Activated B cell treated with CpG ODN at 0.5 μM for 24 hours (primary cell): ENCODE results near the gene EML6. TPM values are rescaled to one million over a fixed set of nuclear protein-coding genes. Genes with fewer than 3 reads are reported as not detected.

Experiments
- ATAC-seq: fragments of 200-7000 bp; cut with Tn5 transposase; one replicate; pipeline ENCODE4 v1.10.0; 2021; ENCODE audit warnings: low read depth, mild to moderate bottlenecking, moderate library complexity
- CTCF ChIA-PET: fragments of 350-600 bp; sonication (Branson Sonifier 250); formaldehyde crosslinking; loops from one replicate; lab custom pipeline; 2021; ENCODE audit warnings: antibody characterized with exemption; lab: Charles Lee
- POLR2A ChIA-PET: fragments of 350-600 bp; sonication (Branson Sonifier 250); formaldehyde crosslinking; loops from one replicate; lab custom pipeline; 2021; ENCODE audit warnings: antibody characterized with exemption; lab: Charles Lee
- DNase-seq: peaks from one replicate; pipeline ENCODE4 v3.0.0; 2022
- H3K27ac Mint-ChIP-seq: one replicate; pipeline ENCODE4 v1.8.0; 2020; ENCODE audit warnings: mixed read lengths
- H3K27me3 Mint-ChIP-seq: one replicate; pipeline ENCODE4 v1.8.0; 2021; ENCODE audit warnings: mixed read lengths
- H3K36me3 Mint-ChIP-seq: one replicate; pipeline ENCODE4 v1.8.0; 2021; ENCODE audit warnings: low read depth, mixed read lengths
- H3K4me1 Mint-ChIP-seq: one replicate; pipeline ENCODE4 v1.8.0; 2021; ENCODE audit warnings: mixed read lengths
- H3K4me3 Mint-ChIP-seq: one replicate; pipeline ENCODE4 v1.8.0; 2020; ENCODE audit warnings: mild to moderate bottlenecking, mixed read lengths
- H3K9me3 Mint-ChIP-seq: one replicate; pipeline ENCODE4 v1.8.0; 2020; ENCODE audit warnings: mixed read lengths
- intact Hi-C: fragments of 100-400 bp; cut with micrococcal nuclease; formaldehyde crosslinking; loops from one replicate; pipeline ENCODE4 v1.15.1; 2024
- total RNA-seq: library from RNA; stranded (reverse); gene quantifications from 2 replicates; pipeline ENCODE4 v1.2.3, GENCODE V29; 2022
- TF ChIP-seq, protein P1 (sequence below): fragments of 200-600 bp; IDR thresholded peaks from one replicate; pipeline ENCODE4 v1.8.0; 2022; ENCODE audit warnings: antibody characterized with exemption, mild to moderate bottlenecking

Gene EML6
- total RNA-seq, 1 donor from 2014 or later, result 31.5 TPM

DNA sequence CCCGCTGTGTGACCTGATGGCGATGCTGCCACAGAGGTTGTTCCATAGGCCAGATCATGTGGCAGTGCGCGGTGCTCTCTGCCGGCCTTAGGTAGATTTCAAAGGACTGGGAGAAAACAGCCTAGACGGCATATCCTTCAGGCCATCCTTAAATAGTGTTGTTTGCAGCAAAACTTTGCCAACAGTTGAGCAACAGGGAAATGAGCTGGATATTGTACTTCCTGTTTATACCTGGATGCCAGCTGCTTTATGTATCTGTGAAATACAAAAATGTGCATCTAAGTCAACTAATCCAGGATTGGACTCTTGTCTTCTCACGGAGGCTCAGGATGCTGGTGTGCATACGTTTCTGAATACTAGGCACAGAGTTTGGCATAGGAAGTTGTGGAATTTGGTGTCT lies 107.1 kb downstream of the EML6 start:
- DNase-seq, result no peak
- H3K4me1 Mint-ChIP-seq, result no peaks in the 10 kb centered on the region
- no peak for ATAC-seq
- H3K4me3 Mint-ChIP-seq, result no peak overlapping the region
- H3K27me3 Mint-ChIP-seq, result no peaks in the 10 kb centered on the region
- peaks cover 6% of the 10 kb centered on the region for H3K36me3 Mint-ChIP-seq
- ChIA-PET POLR2A (no interaction called here), CTCF (no interaction called here)
- no peaks in the 10 kb centered on the region for H3K9me3 Mint-ChIP-seq
- intact Hi-C loops, result no loop called here
- H3K27ac Mint-ChIP-seq, result no peak overlapping the region
- TF ChIP-seq, protein P1, sequence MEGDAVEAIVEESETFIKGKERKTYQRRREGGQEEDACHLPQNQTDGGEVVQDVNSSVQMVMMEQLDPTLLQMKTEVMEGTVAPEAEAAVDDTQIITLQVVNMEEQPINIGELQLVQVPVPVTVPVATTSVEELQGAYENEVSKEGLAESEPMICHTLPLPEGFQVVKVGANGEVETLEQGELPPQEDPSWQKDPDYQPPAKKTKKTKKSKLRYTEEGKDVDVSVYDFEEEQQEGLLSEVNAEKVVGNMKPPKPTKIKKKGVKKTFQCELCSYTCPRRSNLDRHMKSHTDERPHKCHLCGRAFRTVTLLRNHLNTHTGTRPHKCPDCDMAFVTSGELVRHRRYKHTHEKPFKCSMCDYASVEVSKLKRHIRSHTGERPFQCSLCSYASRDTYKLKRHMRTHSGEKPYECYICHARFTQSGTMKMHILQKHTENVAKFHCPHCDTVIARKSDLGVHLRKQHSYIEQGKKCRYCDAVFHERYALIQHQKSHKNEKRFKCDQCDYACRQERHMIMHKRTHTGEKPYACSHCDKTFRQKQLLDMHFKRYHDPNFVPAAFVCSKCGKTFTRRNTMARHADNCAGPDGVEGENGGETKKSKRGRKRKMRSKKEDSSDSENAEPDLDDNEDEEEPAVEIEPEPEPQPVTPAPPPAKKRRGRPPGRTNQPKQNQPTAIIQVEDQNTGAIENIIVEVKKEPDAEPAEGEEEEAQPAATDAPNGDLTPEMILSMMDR, result no peak

DNA sequence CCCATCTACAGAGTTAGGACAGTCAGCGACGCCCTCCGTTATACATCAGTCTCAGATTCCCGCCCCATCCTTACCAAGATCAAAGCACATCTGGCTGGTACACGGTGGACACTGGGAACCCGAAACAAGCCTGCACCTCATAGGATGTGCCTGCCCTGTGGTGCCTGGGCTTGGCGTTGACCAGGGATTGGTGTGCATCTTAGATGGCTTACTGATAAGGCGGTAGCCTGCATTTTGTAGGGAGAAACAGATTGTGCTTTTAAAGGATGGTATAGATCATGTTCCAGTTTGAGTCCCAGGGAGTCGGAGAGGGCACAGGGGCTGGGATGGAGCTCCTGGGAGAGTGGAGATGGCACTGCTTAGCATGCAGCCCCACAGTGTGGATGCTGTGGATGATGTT lies 108.0 kb downstream of the EML6 start:
- POLR2A ChIA-PET, result no interaction called here
- intact Hi-C loops, result no loop called here
- no peaks in the 10 kb centered on the region for H3K4me1 Mint-ChIP-seq

DNA sequence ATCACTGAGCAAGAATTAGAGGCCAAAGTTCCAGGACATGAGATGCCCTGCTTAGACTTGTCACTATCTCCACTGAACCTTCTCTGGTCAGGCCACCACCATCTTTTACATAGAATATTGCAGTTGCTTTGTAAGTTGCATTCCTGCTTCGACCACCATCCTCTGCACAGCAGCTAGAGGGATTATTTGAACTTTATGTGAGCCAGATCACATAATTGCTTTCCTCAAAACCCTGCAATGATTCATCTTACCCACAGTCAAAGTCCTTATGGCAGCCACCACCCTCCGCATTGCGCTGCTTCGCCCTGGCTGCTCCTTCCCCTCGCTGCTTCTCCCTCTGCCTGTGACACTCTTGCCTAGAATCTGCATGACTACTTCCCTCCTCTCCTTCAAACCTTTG lies 111.3 kb downstream of the EML6 start:
- ATAC-seq (no peak), DNase-seq (no peak)
- intact Hi-C loops, result no loop called here
- Mint-ChIP-seq H3K27me3 (no peaks in the 10 kb centered on the region), H3K27ac (no peak overlapping the region), H3K4me3 (no peak overlapping the region), H3K36me3 (no peaks in the 10 kb centered on the region), H3K4me1 (peaks cover 4% of the 10 kb centered on the region), H3K9me3 (no peaks in the 10 kb centered on the region)
- TF ChIP-seq, protein P1, result no peak
- ChIA-PET POLR2A (no interaction called here), CTCF (no interaction called here)

More for the DNA sequence above, 108.0 kb downstream of the EML6 start:
- DNase-seq (no peak), ATAC-seq (no peak)
- Mint-ChIP-seq H3K36me3 (peaks cover 3% of the 10 kb centered on the region), H3K4me3 (no peak overlapping the region), H3K9me3 (no peaks in the 10 kb centered on the region), H3K27me3 (no peaks in the 10 kb centered on the region), H3K27ac (no peak overlapping the region)
- CTCF ChIA-PET, result no interaction called here
- TF ChIP-seq, protein P1, result no peak

DNA sequence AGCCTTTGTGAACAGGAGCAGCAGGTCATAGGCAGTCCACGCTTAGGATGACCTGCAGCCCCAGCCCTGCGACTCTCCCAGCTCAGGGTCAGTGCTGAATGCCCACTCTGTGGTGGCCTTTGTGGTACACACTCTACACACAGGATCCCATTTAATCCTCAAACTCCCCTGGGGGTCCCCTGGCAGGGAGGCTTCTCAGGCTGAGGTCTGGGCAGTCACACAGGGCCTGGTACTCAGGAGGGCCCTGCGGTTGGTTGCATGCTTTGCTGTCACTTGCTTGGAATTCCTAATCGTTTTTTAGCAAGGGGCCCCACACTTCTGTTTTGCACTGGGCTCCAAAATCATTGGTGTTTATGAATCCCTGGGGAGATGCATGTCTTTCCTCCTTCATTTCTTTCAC lies 113.0 kb downstream of the EML6 start:
- ChIA-PET POLR2A (no interaction called here), CTCF (interaction anchor here (1.1 to 3.5 kb wide), 2 partner anchors 171 to 313 kb away, joined by 3 to 46 read pairs; no protein-coding TSS in a partner anchor)
- Mint-ChIP-seq H3K9me3 (no peaks in the 10 kb centered on the region), H3K27ac (no peak overlapping the region), H3K27me3 (no peaks in the 10 kb centered on the region), H3K4me1 (peaks cover 4% of the 10 kb centered on the region), H3K36me3 (no peaks in the 10 kb centered on the region), H3K4me3 (no peak overlapping the region)
- intact Hi-C loops, result no loop called here
- TF ChIP-seq, protein P1, result no peak
- no peak for DNase-seq
- ATAC-seq, result no peak

DNA sequence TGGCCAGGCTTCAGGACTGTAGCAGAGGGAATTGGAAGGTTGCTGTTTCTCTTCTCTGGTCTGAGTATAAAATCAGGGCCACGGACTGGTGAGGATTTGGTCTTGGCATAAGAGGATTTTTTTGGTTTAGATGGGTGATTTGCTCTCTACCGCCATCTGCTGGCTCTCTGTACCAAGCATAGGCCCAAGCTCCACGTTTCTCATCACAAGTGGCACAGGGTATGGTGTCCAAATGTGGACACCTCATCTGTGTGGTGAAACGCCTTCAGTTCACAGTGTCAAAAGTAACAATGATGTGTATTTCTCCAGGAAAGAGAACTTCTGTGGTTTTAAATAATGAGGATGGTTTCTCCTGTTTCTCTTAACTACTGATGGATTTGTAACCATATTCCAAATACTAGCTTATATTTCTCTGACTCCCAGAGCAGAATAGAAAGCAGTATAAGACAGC lies 115.1 kb downstream of the EML6 start:
- TF ChIP-seq, protein P1, result peak; percentile 58
- peak; percentile 91 for ATAC-seq
- Mint-ChIP-seq H3K4me1 (peaks cover 4% of the 10 kb centered on the region), H3K27ac (no peak overlapping the region), H3K4me3 (no peak overlapping the region), H3K36me3 (no peaks in the 10 kb centered on the region), H3K9me3 (no peaks in the 10 kb centered on the region), H3K27me3 (no peaks in the 10 kb centered on the region)
- intact Hi-C loops, result loop anchor here (1.0 kb wide), 9 partner anchors 82 to 731 kb away; partner anchors contain the start of gene EML6
- CTCF ChIA-PET, result interaction anchor here (0.5 to 3.5 kb wide), 34 partner anchors 11 to 731 kb away, joined by 3 to 46 read pairs (median 4); no protein-coding TSS in a partner anchor
- DNase-seq, result peak; percentile 27
- POLR2A ChIA-PET, result interaction anchor here (0.6 to 1.8 kb wide), 6 partner anchors 82 to 318 kb away, joined by 3 to 14 read pairs (median 4); no protein-coding TSS in a partner anchor
